HTERT RPE-1 (cell line): ENCODE measurements around the gene ATP2A2.

Source experiments
- in situ Hi-C: fragments of 300-500 bp; cut with MboI; formaldehyde crosslinking; loops from 4 replicates; pipeline ENCODE4 v1.14.3; 2020; ENCODE audit warnings: low sequenced_read_pairs

The ATP2A2 gene

GRCh38 chr12:110258466-110258865 is 22.6 kb upstream of the ATP2A2 start:
- in situ Hi-C loops = no loop called here

GRCh38 chr12:110262442-110263388 is 18.3 kb upstream of the ATP2A2 start:
- in situ Hi-C loops = no loop called here

DNA sequence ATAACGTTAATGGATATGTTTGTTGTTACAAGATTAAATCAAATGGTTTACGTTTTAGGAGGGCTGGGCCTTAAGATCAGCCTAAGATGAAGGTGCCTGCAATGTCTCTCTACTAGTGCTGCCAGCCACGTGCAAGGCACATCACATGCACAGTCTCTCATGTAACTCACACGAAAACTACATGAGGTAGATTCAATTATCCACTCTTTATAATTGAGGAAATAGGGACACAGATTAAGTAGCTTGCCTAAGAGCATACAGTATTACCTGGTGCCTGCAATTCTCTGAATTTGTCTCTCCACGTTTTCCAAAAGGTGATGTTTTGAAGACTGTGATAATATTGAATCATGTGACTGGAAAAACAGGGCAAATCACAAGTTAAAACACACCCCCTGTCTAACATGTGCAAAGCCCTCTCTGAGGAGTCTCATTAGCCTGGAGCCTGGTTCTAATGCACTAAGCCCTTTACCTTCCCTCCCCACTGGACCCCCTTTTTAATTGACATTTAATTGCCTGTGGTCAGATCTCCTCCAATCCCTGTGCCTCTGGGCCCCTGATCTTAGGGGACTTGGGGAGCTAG is 14.6 kb upstream of the ATP2A2 start:
- in situ Hi-C loops = no loop called here

- in situ Hi-C loops = no loop called here
Observed at GRCh38 chr12:110266980-110267620, 13.9 kb upstream of the ATP2A2 start.

DNA sequence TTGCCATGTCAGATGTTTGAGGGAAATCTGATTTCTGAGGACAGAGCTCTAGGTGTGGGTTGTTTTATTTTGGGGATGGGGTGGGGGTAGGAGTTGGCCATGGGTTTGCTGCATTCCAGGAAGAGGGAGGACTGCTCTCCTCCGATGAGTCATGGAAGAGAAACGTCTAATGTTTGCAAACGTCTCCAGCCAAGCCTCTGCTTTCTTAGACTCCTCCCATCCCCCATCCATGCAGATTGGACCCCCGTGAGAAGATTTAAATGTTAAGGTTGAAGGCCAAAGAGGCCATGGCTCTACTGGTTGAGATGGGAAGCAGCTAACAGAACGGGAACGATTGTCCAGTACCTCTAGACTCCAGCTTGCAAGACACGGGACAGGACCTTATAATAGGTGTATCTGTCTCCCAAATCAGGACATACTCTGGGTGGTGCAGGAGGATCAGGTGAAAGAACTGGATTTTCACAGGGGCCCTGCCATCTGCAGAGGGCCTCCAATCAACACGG is 11.4 kb upstream of the ATP2A2 start:
- in situ Hi-C loops = no loop called here

- in situ Hi-C loops = no loop called here
Observed at GRCh38 chr12:110270125-110270962, 10.7 kb upstream of the ATP2A2 start.

GRCh38 chr12:110271015-110271414 is 10.0 kb upstream of the ATP2A2 start:
- in situ Hi-C loops = no loop called here

GRCh38 chr12:110277530-110278254 is 3.4 kb upstream of the ATP2A2 start:
- in situ Hi-C loops = no loop called here

DNA sequence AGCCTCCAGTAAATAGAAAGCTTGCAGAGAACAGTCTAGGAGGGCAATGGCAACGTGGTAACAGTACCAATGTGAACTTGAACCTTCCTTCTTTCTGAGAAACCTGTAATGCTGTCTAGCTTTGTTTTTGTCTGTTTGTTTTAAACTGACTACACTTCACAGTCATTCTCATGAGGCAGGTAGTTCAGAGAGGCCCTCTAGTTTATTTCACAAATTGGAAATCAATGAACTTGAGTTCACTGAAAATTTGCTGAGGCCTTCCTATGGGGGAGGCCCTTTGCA is 2.9 kb upstream of the ATP2A2 start:
- in situ Hi-C loops = no loop called here

- in situ Hi-C loops = no loop called here
Observed at GRCh38 chr12:110279566-110280375, 1.3 kb upstream of the ATP2A2 start.

DNA sequence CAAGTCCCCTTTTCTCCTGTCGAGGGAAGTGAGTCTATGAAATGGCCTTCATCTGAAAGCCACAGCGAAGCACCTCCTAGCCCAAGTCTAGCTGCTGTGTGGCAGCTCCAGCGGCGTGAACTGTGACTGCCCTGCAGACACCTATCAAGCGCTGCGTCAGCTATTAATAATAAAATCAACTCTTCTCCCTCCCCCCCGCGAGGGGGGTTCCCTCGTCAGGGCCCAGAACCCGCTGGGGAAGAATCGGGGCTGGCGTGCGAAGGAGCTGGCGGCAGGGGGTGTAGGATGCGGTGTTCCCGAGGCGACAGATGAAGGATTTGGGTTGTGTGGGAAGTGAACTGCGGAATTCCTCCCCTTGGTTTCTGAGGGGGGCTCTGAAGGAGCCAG is 662 bp upstream of the ATP2A2 start:
- in situ Hi-C loops = no loop called here

GRCh38 chr12:110281549-110282299 is 677 bp downstream of the ATP2A2 start:
- in situ Hi-C loops = no loop called here

DNA sequence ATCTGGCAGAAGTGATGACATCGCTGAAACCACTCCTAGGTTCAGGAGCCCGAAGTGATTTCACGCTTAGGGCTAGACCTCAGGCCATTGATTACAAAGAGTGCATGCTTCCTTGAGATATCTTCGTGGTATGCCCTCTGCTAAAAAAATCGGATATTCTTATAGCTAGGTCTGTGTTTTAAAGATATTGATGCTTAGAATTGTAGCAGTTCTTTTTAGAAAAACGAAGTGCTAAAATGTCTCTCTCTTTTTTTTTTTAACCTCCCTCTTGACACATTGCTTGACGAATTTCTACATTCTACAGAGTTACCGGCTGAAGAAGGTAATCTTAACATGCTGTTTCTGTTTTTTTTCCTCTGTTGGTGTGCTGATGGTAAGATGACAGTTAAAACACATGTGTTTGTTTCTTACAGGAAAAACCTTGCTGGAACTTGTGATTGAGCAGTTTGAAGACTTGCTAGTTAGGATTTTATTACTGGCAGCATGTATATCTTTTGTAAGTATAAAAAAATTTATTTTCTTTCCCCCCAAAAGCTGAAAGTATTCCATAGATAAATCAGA is 1.3 kb downstream of the ATP2A2 start:
- in situ Hi-C loops = no loop called here

GRCh38 chr12:110282956-110283817 is 2.1 kb downstream of the ATP2A2 start:
- in situ Hi-C loops = no loop called here

DNA sequence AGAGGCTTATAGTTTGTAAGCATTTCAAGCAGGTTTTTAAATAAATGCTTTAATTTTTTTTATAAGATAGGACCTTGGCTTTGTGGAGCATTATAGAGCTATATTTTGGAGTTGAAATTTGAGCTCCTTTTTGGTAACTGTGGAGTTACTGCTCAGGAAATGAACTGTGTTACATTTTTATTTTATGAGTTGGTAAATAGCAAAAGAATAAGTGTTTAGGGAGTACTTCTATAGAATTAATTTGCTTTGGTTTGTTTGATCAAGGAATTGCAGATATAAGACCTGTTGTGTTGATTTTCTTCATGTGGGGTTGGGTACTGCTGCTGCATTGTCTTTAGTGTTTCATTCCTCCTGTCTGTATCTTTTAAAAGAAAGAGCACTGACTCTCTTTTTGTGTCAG is 3.5 kb downstream of the ATP2A2 start:
- in situ Hi-C loops = no loop called here

DNA sequence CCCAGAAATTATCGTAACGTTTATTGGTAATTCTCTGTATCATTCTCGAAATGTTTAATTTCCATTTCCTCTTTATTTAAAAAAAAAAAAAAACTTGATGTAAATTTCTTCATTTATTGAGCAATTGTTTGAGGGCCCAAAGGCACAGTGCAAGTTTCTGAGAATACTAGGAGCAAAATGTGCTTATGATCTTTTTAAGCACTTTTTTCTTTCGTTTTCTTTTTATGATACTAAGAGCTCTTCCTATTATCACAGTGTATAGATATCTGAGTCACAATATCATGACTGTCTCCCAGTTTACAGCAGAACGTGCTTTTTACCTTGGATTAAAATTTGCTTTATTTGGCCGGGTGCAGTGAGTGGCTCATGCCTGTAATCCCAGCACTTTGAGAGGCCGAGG is 5.6 kb downstream of the ATP2A2 start:
- in situ Hi-C loops = no loop called here

DNA sequence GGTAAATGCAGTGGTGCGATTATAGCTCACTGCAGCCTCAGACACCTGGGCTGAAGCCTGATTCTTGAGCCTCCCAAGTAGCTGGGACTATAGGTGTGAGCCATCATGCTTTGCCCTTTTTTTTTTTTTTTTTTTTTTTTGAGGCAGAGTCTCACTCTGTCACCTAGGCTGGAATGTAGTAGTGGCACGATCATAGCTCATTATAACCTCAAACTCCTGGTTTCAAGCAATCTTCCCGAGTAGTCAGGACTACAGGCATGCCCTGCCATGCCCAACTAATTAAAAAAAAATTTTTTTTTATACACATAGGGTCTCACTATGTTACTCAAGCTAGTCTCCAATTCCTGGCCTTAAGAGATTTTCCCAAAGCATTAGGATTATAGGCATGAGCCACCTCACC is 6.9 kb downstream of the ATP2A2 start:
- in situ Hi-C loops = no loop called here
